HepG2 (cell line): ENCODE results near the gene TOE1. TPM values are rescaled to one million over a fixed set of nuclear protein-coding genes. Genes with fewer than 3 reads are reported as not detected.
"Not testable (repeated sequence)": the region's sequence is repeated elsewhere in the genome, so short reads cannot be mapped to it uniquely, and the experiment has no call there.

Experiments used
- ATAC-seq: fragments of 200-7000 bp; cut with Tn5 transposase; 3 replicates; pipeline ENCODE4 v1.9.1; 2020; ENCODE audit warnings: mild to moderate bottlenecking, moderate library complexity
- BruUV-seq: library from RNA; stranded (reverse); fragments of 400-500 nt; replicated peaks from 2 replicates; lab custom pipeline; 2021; lab: Mats Ljungman, UMichigan
- CTCF ChIA-PET: fragments of 300-600 bp; formaldehyde crosslinking; extraction: SDS; loops from one replicate; lab custom pipeline; 2021; ENCODE audit warnings: low total read pairs, inconsistent platforms, low intra/inter-chr PET ratio; lab: Yijun Ruan, JAX
- POLR2A ChIA-PET: fragments of 350-600 bp; sonication (Branson Sonifier 250); formaldehyde crosslinking; loops from one replicate; lab custom pipeline; 2020; ENCODE audit warnings: antibody characterized with exemption, inconsistent platforms; lab: Yijun Ruan, JAX
- DNase-seq: peaks from one replicate; pipeline ENCODE4 v3.0.0-alpha.2; 2015; ENCODE audit warnings: low spot score
- FAIRE-seq: peaks from 3 replicates; lab custom pipeline; 2011; peaks lifted over from hg19 to GRCh38; lab: Jason Lieb, UNC
- H2AFZ ChIP-seq: one replicate; pipeline ENCODE4 v1.6.1; 2011; ENCODE audit warnings: low read length, inconsistent platforms
- H3K27ac ChIP-seq: fragments of 300-600 bp; 3 replicates; pipeline ENCODE4 v1.8.0; 2011; ENCODE audit warnings: mixed run types, mild to moderate bottlenecking, mixed read lengths, low read length, inconsistent platforms; ENCODE audit not compliant: insufficient read depth; ENCODE audit errors: extremely low read length
- H3K27me3 ChIP-seq, 2 experiments: fragments of 200-600 bp in 1 of 2; 2 replicates in 1 of 2; 3 replicates in 1 of 2; pipeline versions ENCODE4 v1.6.0 to v1.8.0; 2011; ENCODE audit warnings: low read length in 2 of 2, mild to moderate bottlenecking in 2 of 2, moderate library complexity in 2 of 2, inconsistent platforms in 1 of 2; ENCODE audit not compliant: insufficient read depth in 2 of 2, control insufficient read depth in 1 of 2
- H3K36me3 ChIP-seq, 2 experiments: fragments of 200-600 bp in 1 of 2; replicated peaks in 1 of 2; 2 replicates in 1 of 2; 3 replicates in 1 of 2; pipeline versions ENCODE4 v1.5.1 to v1.8.0; 2011; ENCODE audit warnings: low read length in 2 of 2, inconsistent platforms in 1 of 2; ENCODE audit not compliant: insufficient read depth in 2 of 2, control insufficient read depth in 1 of 2
- H3K4me1 ChIP-seq: 2 replicates; pipeline ENCODE4 v1.5.1; 2012; ENCODE audit warnings: low read length, inconsistent platforms; ENCODE audit not compliant: insufficient read depth
- H3K4me2 ChIP-seq: 2 replicates; pipeline ENCODE4 v1.6.0; 2011; ENCODE audit warnings: low read depth, low read length, inconsistent platforms
- H3K4me3 ChIP-seq, 3 experiments: fragments of 200-600 bp in 1 of 3; sonication (generic), shearing (Covaris generic) in 1 of 3; replicated peaks in 1 of 3; 2 replicates each; pipeline ENCODE4 v1.5.1; 2011 to 2016; ENCODE audit warnings: low read length in 3 of 3, inconsistent platforms in 2 of 3, low read depth in 2 of 3, mild to moderate bottlenecking in 2 of 3, control low read depth in 1 of 3, mixed read lengths in 1 of 3; ENCODE audit not compliant: insufficient read depth in 1 of 3
- H3K79me2 ChIP-seq: one replicate; pipeline ENCODE4 v1.6.1; 2011; ENCODE audit warnings: low read length, inconsistent platforms; ENCODE audit not compliant: insufficient read depth
- H3K9ac ChIP-seq: 2 replicates; pipeline ENCODE4 v1.6.0; 2011; ENCODE audit warnings: mild to moderate bottlenecking, low read depth, low read length, inconsistent platforms; ENCODE audit not compliant: insufficient read depth
- H3K9me3 ChIP-seq: 2 replicates; pipeline ENCODE4 v1.5.1; 2012; ENCODE audit warnings: mild to moderate bottlenecking, low read length
- H4K20me1 ChIP-seq: 2 replicates; pipeline ENCODE4 v1.6.0; 2011; ENCODE audit warnings: inconsistent platforms, mild to moderate bottlenecking, low read length, moderate library complexity; ENCODE audit not compliant: insufficient read depth
- CBX1 ChIP-seq: IDR thresholded peaks from one replicate; pipeline ENCODE4 v1.6.1; 2016; ENCODE audit warnings: antibody characterized with exemption, low read depth
- CBX5 ChIP-seq: sonication (generic); formaldehyde crosslinking; IDR thresholded peaks from 2 replicates; pipeline ENCODE4 v1.4.0; 2020; ENCODE audit warnings: missing genetic modification reagents, borderline replicate concordance
- MTF2 ChIP-seq: sonication (generic); formaldehyde crosslinking; IDR thresholded peaks from 2 replicates; pipeline ENCODE4 v1.5.0; 2020; ENCODE audit warnings: missing genetic modification reagents, borderline replicate concordance
- PRMT3 ChIP-seq: sonication (generic); formaldehyde crosslinking; IDR thresholded peaks from 2 replicates; pipeline ENCODE4 v1.8.1; 2022; ENCODE audit warnings: low read depth, mild to moderate bottlenecking, moderate library complexity, missing genetic modification reagents, borderline replicate concordance
- RELA ChIP-seq: sonication (generic); formaldehyde crosslinking; IDR thresholded peaks from 2 replicates; pipeline ENCODE4 v1.4.0; 2020; ENCODE audit warnings: missing genetic modification reagents
- ZFP36L1 ChIP-seq: sonication (generic); formaldehyde crosslinking; IDR thresholded peaks from 2 replicates; pipeline ENCODE4 v1.8.0; 2022; ENCODE audit warnings: mild to moderate bottlenecking, missing genetic modification reagents, moderate library complexity
- ZNF556 ChIP-seq: sonication (generic); formaldehyde crosslinking; IDR thresholded peaks from 2 replicates; pipeline ENCODE4 v1.4.0; 2020; ENCODE audit warnings: mild to moderate bottlenecking, missing genetic modification reagents, borderline replicate concordance
- ZNF839 ChIP-seq: sonication (generic); formaldehyde crosslinking; IDR thresholded peaks from 2 replicates; pipeline ENCODE4 v1.4.0; 2020; ENCODE audit warnings: missing genetic modification reagents, mild to moderate bottlenecking, borderline replicate concordance
- ZNF841 ChIP-seq: sonication (generic); formaldehyde crosslinking; IDR thresholded peaks from 2 replicates; pipeline ENCODE4 v1.8.1; 2023; ENCODE audit warnings: missing genetic modification reagents, borderline replicate concordance
- WGBS: methylation state at CpG from one replicate; pipeline ENCODE4 v1.1.6; 2017; ENCODE audit warnings: low lambda C conversion rate; 5-methylcytosine and 5-hydroxymethylcytosine counted together
- in situ Hi-C: cut with HindIII; loops from 2 replicates; pipeline ENCODE4 v1.10.0; 2017; ENCODE audit warnings: low pct_unique_long_range_greater_than_20kb; ENCODE audit not compliant: extremely low pct_ligation_motif_present
- intact Hi-C: fragments of 100-400 bp; cut with micrococcal nuclease; formaldehyde crosslinking; loops from one replicate; pipeline ENCODE4 v1.10.0; 2022; ENCODE audit not compliant: unreplicated experiment
- polyA plus RNA-seq, 8 experiments: library from polyadenylated mRNA; depleted of rRNA in 3 of 8; stranded (reverse) in 7 of 8; unstranded in 1 of 8; fragments of >200 nt; fragmentation: Illumina TruSeq in 4 of 8; extraction: Trizol in 4 of 8; gene quantifications; 2 replicates each; pipeline versions ENCODE4 v1.2.1 to v1.2.3, GENCODE V29; 2011 to 2016; ENCODE audit warnings: low read depth in 4 of 8, missing spikeins in 1 of 8, mixed read lengths in 1 of 8; ENCODE audit not compliant: insufficient read depth in 1 of 8
- total RNA-seq, 5 experiments: library from RNA; depleted of rRNA; stranded (reverse); fragments of >200 nt; fragmentation: Illumina TruSeq; extraction: Trizol; gene quantifications; 2 replicates each; pipeline ENCODE4 v1.2.3, GENCODE V29; 2016; ENCODE audit warnings: low read depth in 1 of 5
- TF ChIP-seq, protein P1 (sequence below), 2 experiments: sonication (generic) in 1 of 2; formaldehyde crosslinking in 1 of 2; IDR thresholded peaks; 2 replicates each; pipeline versions ENCODE4 v1.4.0 to v1.6.1; 2016 to 2020; ENCODE audit warnings: borderline replicate concordance in 1 of 2, low read depth in 1 of 2, mild to moderate bottlenecking in 1 of 2, missing genetic modification reagents in 1 of 2
- TF ChIP-seq, protein P2 (sequence below): sonication (generic); formaldehyde crosslinking; IDR thresholded peaks from 2 replicates; pipeline ENCODE4 v1.5.0; 2020; ENCODE audit warnings: missing genetic modification reagents

The TOE1 gene
- total and polyA plus RNA-seq, 2 of the 13 experiments (the other 11 are each of a cell fraction or from before 2014, with no cell fraction given), result 14.1 to 19.0 TPM

DNA sequence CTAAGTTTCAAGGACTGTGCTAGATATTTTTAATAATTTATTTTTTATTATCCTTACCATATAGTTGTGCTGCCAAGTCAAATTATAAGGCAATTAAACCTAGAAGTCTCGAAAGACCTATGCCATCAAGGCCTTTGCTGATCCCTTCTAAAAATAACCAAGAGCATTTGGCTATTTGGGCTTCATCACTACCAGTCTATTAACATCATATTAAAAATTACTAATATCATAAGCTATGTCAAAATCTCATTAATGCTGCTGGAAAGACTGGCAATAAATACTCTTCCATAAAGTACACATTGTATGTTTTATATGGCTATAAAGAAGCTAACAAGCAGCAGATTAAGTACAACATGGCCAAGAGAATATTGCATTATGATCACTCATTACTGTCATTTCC lies 43.2 kb downstream of the TOE1 start:
- ChIA-PET CTCF (no interaction called here), POLR2A (no interaction called here)
- Histone ChIP-seq H3K79me2 (no peaks in the 10 kb centered on the region), H3K9ac (no peak overlapping the region), H3K4me2 (no peak overlapping the region), H3K27ac (no peak overlapping the region), H3K9me3 (no peaks in the 10 kb centered on the region), H3K4me3 (no peak overlapping the region), H3K4me1 (peaks cover 9% of the 10 kb centered on the region; the same call in 1 of the 2 replicates), H2AFZ (no peak overlapping the region), H4K20me1 (no peaks in the 10 kb centered on the region), H3K36me3 (no peaks in the 10 kb centered on the region), H3K27me3 (no peaks in the 10 kb centered on the region)
- no peak for TF ChIP-seq RELA (CRISPR knock-in tag)
- no peak for TF ChIP-seq ZNF839 (CRISPR knock-in tag)
- TF ChIP-seq CBX5, result no peak
- no peak for TF ChIP-seq ZNF841 (CRISPR knock-in tag)
- TF ChIP-seq, protein P1, sequence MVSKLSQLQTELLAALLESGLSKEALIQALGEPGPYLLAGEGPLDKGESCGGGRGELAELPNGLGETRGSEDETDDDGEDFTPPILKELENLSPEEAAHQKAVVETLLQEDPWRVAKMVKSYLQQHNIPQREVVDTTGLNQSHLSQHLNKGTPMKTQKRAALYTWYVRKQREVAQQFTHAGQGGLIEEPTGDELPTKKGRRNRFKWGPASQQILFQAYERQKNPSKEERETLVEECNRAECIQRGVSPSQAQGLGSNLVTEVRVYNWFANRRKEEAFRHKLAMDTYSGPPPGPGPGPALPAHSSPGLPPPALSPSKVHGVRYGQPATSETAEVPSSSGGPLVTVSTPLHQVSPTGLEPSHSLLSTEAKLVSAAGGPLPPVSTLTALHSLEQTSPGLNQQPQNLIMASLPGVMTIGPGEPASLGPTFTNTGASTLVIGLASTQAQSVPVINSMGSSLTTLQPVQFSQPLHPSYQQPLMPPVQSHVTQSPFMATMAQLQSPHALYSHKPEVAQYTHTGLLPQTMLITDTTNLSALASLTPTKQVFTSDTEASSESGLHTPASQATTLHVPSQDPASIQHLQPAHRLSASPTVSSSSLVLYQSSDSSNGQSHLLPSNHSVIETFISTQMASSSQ (IDR thresholded peaks at IDR 0.05; ENCODE audit: low read depth), result no peak
- TF ChIP-seq, protein P1 (CRISPR knock-in tag; IDR thresholded peaks at IDR 0.05; ENCODE audit: borderline replicate concordance), result no peak
- no peak for TF ChIP-seq ZNF556 (CRISPR knock-in tag)
- TF ChIP-seq ZFP36L1 (CRISPR knock-in tag), result no peak
- TF ChIP-seq PRMT3, result no peak
- no peak for TF ChIP-seq MTF2 (CRISPR knock-in tag)
- no peak for TF ChIP-seq CBX1
- TF ChIP-seq, protein P2, sequence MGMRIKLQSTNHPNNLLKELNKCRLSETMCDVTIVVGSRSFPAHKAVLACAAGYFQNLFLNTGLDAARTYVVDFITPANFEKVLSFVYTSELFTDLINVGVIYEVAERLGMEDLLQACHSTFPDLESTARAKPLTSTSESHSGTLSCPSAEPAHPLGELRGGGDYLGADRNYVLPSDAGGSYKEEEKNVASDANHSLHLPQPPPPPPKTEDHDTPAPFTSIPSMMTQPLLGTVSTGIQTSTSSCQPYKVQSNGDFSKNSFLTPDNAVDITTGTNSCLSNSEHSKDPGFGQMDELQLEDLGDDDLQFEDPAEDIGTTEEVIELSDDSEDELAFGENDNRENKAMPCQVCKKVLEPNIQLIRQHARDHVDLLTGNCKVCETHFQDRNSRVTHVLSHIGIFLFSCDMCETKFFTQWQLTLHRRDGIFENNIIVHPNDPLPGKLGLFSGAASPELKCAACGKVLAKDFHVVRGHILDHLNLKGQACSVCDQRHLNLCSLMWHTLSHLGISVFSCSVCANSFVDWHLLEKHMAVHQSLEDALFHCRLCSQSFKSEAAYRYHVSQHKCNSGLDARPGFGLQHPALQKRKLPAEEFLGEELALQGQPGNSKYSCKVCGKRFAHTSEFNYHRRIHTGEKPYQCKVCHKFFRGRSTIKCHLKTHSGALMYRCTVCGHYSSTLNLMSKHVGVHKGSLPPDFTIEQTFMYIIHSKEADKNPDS (CRISPR knock-in tag), result no peak
- DNase-seq, result no peak
- in situ Hi-C loops (no loop called here), intact Hi-C loops (loop anchor here (10.0 kb wide), 1 partner anchor 62 kb away; no protein-coding TSS in a partner anchor)
- ATAC-seq, result no peak
- WGBS, result 94% methylated on average over 1 of the region's 1 CpG
- BruUV-seq, result no TSS peak
- no peak for FAIRE-seq

DNA sequence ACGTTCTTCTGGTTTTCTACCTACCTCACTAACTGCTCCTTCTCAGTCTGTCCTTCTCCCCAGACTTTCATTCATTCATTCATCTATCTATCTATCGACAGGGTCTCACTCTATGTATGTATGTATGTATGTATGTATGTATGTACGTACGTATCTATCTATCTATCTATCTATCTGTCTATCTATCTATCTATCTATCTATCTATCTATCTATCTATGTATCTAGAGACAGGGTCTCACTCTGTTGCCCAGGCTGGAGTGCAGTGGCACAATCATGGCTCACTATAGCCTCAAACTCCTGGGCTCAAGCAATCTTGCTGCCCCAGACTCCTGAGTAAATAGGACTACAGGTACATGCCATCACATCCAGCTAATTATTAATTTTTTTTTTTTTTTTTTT lies 44.2 kb downstream of the TOE1 start:
- H3K27ac ChIP-seq, in situ Hi-C loops, H3K9me3 ChIP-seq, H3K4me3 ChIP-seq, H3K36me3 ChIP-seq, ATAC-seq, H3K79me2 ChIP-seq, FAIRE-seq, DNase-seq, H3K27me3 ChIP-seq, H3K9ac ChIP-seq, H3K4me1 ChIP-seq, BruUV-seq, POLR2A ChIA-PET, CTCF ChIA-PET, H4K20me1 ChIP-seq, H3K4me2 ChIP-seq, H2AFZ ChIP-seq: not testable (repeated sequence)
- intact Hi-C loops, result loop anchor here (10.0 kb wide), 1 partner anchor 61 kb away; no protein-coding TSS in a partner anchor
- 97% methylated on average over 4 of the region's 4 CpGs for WGBS
